ENCODE data around the gene DNAH6.

Gene DNAH6

GRCh38 chr2:84534225-84534624 lies 17.9 kb downstream of the DNAH6 start:
- no peak overlapping the region for H2AFZ ChIP-seq (ENCODE audit: low read depth, low read length)
- no peak for ATAC-seq (ENCODE audit: insufficient read depth, low read depth)
- H3K4me3 ChIP-seq (ENCODE audit: low read depth in 1 of 2, low read length in 2 of 2), result no peak overlapping the region
- no peak overlapping the region for H3K27ac ChIP-seq (ENCODE audit: low read length)
- H3K4me1 ChIP-seq (ENCODE audit: insufficient read depth, low read length), result no peaks in the 10 kb centered on the region
- no peaks in the 10 kb centered on the region for H3K36me3 ChIP-seq (ENCODE audit: insufficient read depth, low read length)
- H3K27me3 ChIP-seq (ENCODE audit: insufficient read depth, low read length, poor library complexity), result peaks cover 6% of the 10 kb centered on the region
- TF ChIP-seq EZH2 (IDR thresholded peaks at IDR 0.05; ENCODE audit: borderline replicate concordance, low read depth, low read length, severe bottlenecking), result no peak
- no peak for TF ChIP-seq CTCF (IDR thresholded peaks at IDR 0.05; ENCODE audit: borderline replicate concordance, extremely low read depth, low read length, poor library complexity, severe bottlenecking)
- H4K20me1 ChIP-seq (ENCODE audit: insufficient read depth, low read length), result no peaks in the 10 kb centered on the region
- no peak overlapping the region for H3K4me2 ChIP-seq (ENCODE audit: insufficient read depth, low read length)
- H3K9ac ChIP-seq (ENCODE audit: low read depth, low read length), result no peak overlapping the region
- no peaks in the 10 kb centered on the region for H3K9me3 ChIP-seq (ENCODE audit: insufficient read depth, low read length, severe bottlenecking)
- no peak for DNase-seq
- H3K79me2 ChIP-seq (ENCODE audit: insufficient read depth, low read length), result no peaks in the 10 kb centered on the region

- no peak for TF ChIP-seq CTCF (IDR thresholded peaks at IDR 0.05; ENCODE audit: borderline replicate concordance, extremely low read depth, low read length, poor library complexity, severe bottlenecking)
- no peak for TF ChIP-seq EZH2 (IDR thresholded peaks at IDR 0.05; ENCODE audit: borderline replicate concordance, low read depth, low read length, severe bottlenecking)
- Histone ChIP-seq H3K4me1 (ENCODE audit: insufficient read depth, low read length) (no peaks in the 10 kb centered on the region), H3K27ac (ENCODE audit: low read length) (no peak overlapping the region), H3K79me2 (ENCODE audit: insufficient read depth, low read length) (no peaks in the 10 kb centered on the region), H3K9me3 (ENCODE audit: insufficient read depth, low read length, severe bottlenecking) (no peaks in the 10 kb centered on the region), H3K27me3 (ENCODE audit: insufficient read depth, low read length, poor library complexity) (peaks cover 18% of the 10 kb centered on the region), H3K9ac (ENCODE audit: low read depth, low read length) (no peak overlapping the region), H3K36me3 (ENCODE audit: insufficient read depth, low read length) (no peaks in the 10 kb centered on the region), H2AFZ (ENCODE audit: low read depth, low read length) (no peak overlapping the region), H3K4me2 (ENCODE audit: insufficient read depth, low read length) (no peak overlapping the region), H3K4me3 (ENCODE audit: low read depth in 1 of 2, low read length in 2 of 2) (no peak overlapping the region), H4K20me1 (ENCODE audit: insufficient read depth, low read length) (no peaks in the 10 kb centered on the region)
- no peak for DNase-seq
- ATAC-seq (ENCODE audit: insufficient read depth, low read depth), result no peak
Measured at GRCh38 chr2:84537251-84537650, 21.0 kb downstream of the DNAH6 start.

GRCh38 chr2:84539729-84540128 lies 23.4 kb downstream of the DNAH6 start:
- Histone ChIP-seq H3K9me3 (ENCODE audit: insufficient read depth, low read length, severe bottlenecking) (no peaks in the 10 kb centered on the region), H3K36me3 (ENCODE audit: insufficient read depth, low read length) (no peaks in the 10 kb centered on the region), H2AFZ (ENCODE audit: low read depth, low read length) (no peak overlapping the region), H3K27ac (ENCODE audit: low read length) (no peak overlapping the region), H3K79me2 (ENCODE audit: insufficient read depth, low read length) (no peaks in the 10 kb centered on the region), H3K4me1 (ENCODE audit: insufficient read depth, low read length) (no peaks in the 10 kb centered on the region), H4K20me1 (ENCODE audit: insufficient read depth, low read length) (no peaks in the 10 kb centered on the region), H3K27me3 (ENCODE audit: insufficient read depth, low read length, poor library complexity) (peaks cover 18% of the 10 kb centered on the region), H3K4me3 (ENCODE audit: low read depth in 1 of 2, low read length in 2 of 2) (no peak overlapping the region), H3K4me2 (ENCODE audit: insufficient read depth, low read length) (no peak overlapping the region), H3K9ac (ENCODE audit: low read depth, low read length) (no peak overlapping the region)
- ATAC-seq (ENCODE audit: insufficient read depth, low read depth), result no peak
- no peak for DNase-seq
- TF ChIP-seq EZH2 (IDR thresholded peaks at IDR 0.05; ENCODE audit: borderline replicate concordance, low read depth, low read length, severe bottlenecking) (no peak), CTCF (IDR thresholded peaks at IDR 0.05; ENCODE audit: borderline replicate concordance, extremely low read depth, low read length, poor library complexity, severe bottlenecking) (no peak)

GRCh38 chr2:84545005-84545404 lies 28.7 kb downstream of the DNAH6 start:
- no peaks in the 10 kb centered on the region for H4K20me1 ChIP-seq (ENCODE audit: insufficient read depth, low read length)
- no peak overlapping the region for H3K4me2 ChIP-seq (ENCODE audit: insufficient read depth, low read length)
- peaks cover 12% of the 10 kb centered on the region for H3K27me3 ChIP-seq (ENCODE audit: insufficient read depth, low read length, poor library complexity)
- no peaks in the 10 kb centered on the region for H3K36me3 ChIP-seq (ENCODE audit: insufficient read depth, low read length)
- H3K27ac ChIP-seq (ENCODE audit: low read length), result no peak overlapping the region
- H3K79me2 ChIP-seq (ENCODE audit: insufficient read depth, low read length), result no peaks in the 10 kb centered on the region
- no peak overlapping the region for H3K9ac ChIP-seq (ENCODE audit: low read depth, low read length)
- no peak for ATAC-seq (ENCODE audit: insufficient read depth, low read depth)
- no peak for DNase-seq
- TF ChIP-seq EZH2 (IDR thresholded peaks at IDR 0.05; ENCODE audit: borderline replicate concordance, low read depth, low read length, severe bottlenecking) (no peak), CTCF (IDR thresholded peaks at IDR 0.05; ENCODE audit: borderline replicate concordance, extremely low read depth, low read length, poor library complexity, severe bottlenecking) (no peak)
- H3K4me1 ChIP-seq (ENCODE audit: insufficient read depth, low read length), result no peaks in the 10 kb centered on the region
- no peak overlapping the region for H3K4me3 ChIP-seq (ENCODE audit: low read depth in 1 of 2, low read length in 2 of 2)
- no peaks in the 10 kb centered on the region for H3K9me3 ChIP-seq (ENCODE audit: insufficient read depth, low read length, severe bottlenecking)
- H2AFZ ChIP-seq (ENCODE audit: low read depth, low read length), result no peak overlapping the region

All from DND-41 (cell line).